ENCODE data around the gene ENTPD7. TPM values are rescaled to one million over a fixed set of nuclear protein-coding genes. Genes with fewer than 3 reads are reported as not detected.

Gene ENTPD7
- total RNA-seq, 1 experiment from 2014 or later, result 17.5 TPM

DNA sequence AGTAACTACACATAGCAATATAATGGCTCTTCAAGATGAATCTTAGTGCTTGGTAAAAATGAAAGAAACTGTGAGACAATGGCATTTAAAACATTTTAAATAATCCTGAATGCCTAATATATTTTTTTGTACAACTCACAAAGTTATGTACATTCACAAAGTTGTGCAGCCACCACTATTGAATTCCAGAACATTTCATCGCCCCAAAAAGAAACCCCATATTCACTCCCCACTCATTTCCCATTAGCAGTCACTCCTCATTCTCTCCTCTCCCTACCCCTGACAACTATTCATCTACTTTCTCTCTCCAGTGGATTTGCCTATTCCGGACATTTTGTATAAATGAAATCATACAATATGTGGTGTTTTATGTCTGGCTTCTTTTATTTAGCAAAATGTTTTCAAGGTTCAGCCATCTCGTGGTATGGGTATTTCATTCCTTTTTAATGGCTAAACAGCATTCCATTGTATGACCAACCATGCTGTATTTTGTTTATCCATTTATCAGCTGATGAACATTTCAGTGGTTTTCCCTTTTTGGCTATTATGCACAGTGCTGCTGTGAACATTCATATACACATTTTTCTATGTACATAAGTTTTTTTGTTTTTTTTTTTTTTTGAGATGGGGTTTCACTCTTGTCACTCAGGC, 34.7 kb downstream of the ENTPD7 start:
- Histone ChIP-seq H3K4me3 (no peak overlapping the region), H3K27ac (no peak overlapping the region), H3K27me3 (no peaks in the 10 kb centered on the region), H3K9me3 (replicated peaks) (no peaks in the 10 kb centered on the region), H3K4me1 (no peaks in the 10 kb centered on the region), H3K36me3 (peaks cover 21% of the 10 kb centered on the region)
- DNase-seq, result no peak

DNA sequence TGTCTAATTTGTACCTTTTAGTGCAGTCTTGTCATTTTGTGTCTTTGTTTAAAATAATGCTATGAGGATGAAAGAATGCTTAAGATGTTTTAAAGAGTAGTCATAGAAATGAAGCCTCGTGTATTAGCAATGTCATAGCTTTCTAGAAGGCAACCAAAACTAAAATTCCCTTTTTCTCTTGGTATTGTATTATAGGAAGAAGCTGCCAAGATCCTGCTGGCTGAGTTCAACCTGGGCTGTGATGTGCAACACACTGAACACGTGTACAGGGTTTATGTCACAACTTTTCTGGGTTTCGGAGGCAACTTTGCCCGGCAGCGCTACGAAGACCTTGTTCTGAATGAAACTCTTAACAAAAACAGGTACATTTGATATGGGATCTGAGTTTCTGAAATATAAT, 36.5 kb downstream of the ENTPD7 start:
- no peaks in the 10 kb centered on the region for H3K9me3 ChIP-seq (replicated peaks)
- H3K4me3 ChIP-seq, result no peak overlapping the region
- no peak for DNase-seq
- no peaks in the 10 kb centered on the region for H3K27me3 ChIP-seq
- H3K36me3 ChIP-seq, result peaks cover 19% of the 10 kb centered on the region
- H3K27ac ChIP-seq, result no peak overlapping the region
- 0 out of 2 replicates have a peak, but pooled peaks cover 7% of the 10 kb centered on the region for H3K4me1 ChIP-seq

DNA sequence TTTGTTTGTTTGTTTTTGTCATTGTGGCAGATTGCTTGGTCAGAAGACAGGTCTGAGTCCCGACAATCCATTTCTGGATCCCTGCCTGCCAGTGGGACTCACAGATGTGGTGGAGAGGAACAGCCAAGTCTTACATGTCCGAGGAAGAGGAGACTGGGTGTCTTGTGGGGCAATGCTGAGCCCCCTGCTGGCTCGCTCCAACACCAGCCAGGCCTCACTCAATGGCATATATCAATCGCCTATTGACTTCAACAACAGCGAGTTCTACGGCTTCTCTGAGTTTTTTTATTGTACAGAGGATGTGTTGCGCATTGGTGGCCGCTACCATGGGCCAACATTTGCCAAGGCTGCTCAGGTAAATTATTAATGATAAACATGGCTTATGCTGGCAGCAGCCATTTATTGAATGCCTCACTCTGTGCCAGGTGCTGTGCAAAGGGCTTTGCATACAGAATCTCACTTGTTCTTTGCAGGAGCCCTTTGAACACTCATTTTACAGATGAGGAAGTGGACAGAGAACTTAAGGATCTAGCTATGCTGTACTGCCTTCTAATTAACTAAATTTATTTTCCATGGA, 39.3 kb downstream of the ENTPD7 start:
- no peaks in the 10 kb centered on the region for H3K9me3 ChIP-seq (replicated peaks)
- H3K4me1 ChIP-seq, result peaks cover 12% of the 10 kb centered on the region; the same call in 1 of the 2 replicates
- no peak overlapping the region for H3K4me3 ChIP-seq
- no peaks in the 10 kb centered on the region for H3K27me3 ChIP-seq
- no peak overlapping the region for H3K27ac ChIP-seq
- peaks cover 18% of the 10 kb centered on the region for H3K36me3 ChIP-seq
- DNase-seq, result no peak

DNA sequence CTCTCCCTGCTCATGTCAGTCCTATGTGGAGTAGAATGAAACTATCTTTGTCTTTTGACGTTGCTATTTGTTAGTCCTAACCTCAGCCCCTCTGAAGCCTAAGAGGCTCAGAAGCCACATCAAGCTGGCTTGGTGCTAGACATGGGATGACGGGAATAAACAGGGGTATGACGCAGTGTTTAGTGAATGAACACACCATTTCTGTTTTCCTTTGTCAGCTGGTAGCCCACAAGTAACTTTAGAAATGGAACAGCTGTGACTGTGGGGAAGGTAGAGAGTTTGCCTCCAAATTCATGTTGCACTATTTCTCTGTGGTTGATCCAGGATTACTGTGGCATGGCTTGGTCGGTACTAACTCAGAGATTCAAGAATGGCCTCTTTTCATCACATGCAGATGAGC, 41.3 kb downstream of the ENTPD7 start:
- Histone ChIP-seq H3K36me3 (peaks cover 20% of the 10 kb centered on the region), H3K4me3 (no peak overlapping the region), H3K9me3 (replicated peaks) (no peaks in the 10 kb centered on the region), H3K27ac (peak overlapping the region; percentile 26), H3K27me3 (no peaks in the 10 kb centered on the region), H3K4me1 (peaks cover 12% of the 10 kb centered on the region; the same call in 1 of the 2 replicates)
- peak; percentile 78 to 94 for DNase-seq

DNA sequence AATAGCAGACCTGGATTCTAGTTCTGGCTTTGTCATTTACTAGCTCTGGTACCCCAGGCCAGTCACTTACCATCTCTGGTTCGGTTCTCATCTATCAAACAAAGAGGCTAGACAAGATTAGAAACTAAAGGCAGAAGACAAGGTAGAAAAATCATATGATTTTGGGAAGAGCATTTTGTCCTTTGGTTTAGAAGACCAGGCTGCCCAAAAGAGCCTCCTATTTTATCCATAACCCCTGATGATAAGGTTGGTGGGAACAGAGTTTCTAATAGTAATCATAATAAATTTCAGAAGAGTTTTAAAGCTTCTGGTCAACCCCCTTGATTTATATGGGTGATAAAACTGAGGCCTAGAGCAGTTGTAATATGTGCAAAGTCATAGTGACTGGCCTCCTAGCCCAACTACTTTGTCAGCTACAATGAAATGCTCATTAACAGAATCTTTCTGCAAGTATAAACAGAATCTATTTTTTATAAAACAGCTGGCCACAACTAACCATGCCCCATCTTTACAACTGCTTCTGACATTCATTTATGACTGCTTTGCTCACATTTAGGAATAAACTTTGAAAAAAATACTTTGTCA, 49.2 kb downstream of the ENTPD7 start:
- H3K36me3 ChIP-seq, result peaks cover 14% of the 10 kb centered on the region
- no peaks in the 10 kb centered on the region for H3K9me3 ChIP-seq (replicated peaks)
- DNase-seq, result no peak
- H3K27me3 ChIP-seq, result no peaks in the 10 kb centered on the region
- no peak overlapping the region for H3K4me3 ChIP-seq
- no peaks in the 10 kb centered on the region for H3K4me1 ChIP-seq
- no peak overlapping the region for H3K27ac ChIP-seq

DNA sequence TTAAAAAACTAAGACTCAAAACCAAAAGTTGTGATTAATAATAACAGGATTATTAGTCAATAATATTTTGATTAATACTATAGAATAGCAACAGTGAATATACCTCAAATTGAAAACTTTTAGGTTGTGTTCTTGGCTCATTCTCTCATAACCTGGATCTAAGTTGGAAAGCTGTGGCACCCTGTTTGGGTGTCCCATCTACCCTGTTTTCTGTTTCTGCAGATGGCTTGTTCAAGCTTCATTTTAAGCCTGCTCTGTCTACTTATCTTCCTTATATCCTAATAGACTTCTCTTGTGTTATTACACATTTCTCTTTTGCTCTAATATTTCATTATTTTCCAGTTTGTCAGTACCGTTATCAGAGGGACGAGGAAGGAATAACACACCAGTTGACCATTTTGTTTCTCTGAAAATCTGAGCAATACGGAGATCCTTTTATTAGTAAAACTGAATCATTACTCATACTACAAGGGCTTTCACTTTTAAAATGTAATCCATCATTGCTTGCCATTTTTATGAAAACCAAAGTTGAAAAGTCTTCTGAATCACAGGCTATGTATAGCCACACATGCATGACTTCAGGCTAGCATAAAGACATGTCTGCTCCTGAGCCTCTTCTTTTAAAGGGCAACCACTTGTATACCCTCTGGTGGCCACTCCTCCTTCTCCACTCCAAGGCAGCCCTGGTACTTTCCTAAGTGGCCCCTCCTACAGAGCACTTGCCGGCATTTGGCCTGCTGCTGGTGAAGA, 50.3 kb downstream of the ENTPD7 start:
- no peak for DNase-seq
- Histone ChIP-seq H3K36me3 (peaks cover 10% of the 10 kb centered on the region), H3K27ac (no peak overlapping the region), H3K27me3 (no peaks in the 10 kb centered on the region), H3K4me1 (no peaks in the 10 kb centered on the region), H3K9me3 (replicated peaks) (no peaks in the 10 kb centered on the region), H3K4me3 (no peak overlapping the region)

DNA sequence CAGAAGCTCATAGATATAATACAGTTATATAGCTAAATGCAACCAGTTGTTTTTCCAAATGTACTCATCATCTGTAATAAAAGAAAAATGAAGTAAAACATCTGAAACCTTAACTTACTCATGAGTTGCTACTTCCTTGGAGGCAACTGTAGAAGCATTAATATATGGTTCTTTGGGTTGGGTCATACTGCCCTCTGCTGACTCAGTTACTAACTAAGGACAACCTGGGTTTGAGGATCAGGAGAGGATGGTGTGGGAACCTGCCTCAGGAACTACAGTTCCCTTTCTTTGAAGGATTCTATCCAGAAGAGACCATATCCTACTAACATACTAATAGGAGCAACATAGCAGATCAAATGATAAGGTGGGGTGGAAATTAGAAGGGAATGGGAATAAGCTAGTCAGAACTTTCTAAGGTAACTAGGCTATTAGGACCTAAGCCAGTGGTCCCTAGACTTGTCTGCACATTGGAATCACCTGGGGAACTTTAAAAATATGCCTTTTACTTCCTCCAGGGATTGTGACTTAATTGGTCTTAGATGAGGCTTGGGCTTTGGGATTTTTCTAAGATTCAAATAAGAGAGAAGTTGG, 51.9 kb downstream of the ENTPD7 start:
- no peak overlapping the region for H3K4me3 ChIP-seq
- H3K4me1 ChIP-seq, result no peaks in the 10 kb centered on the region
- no peaks in the 10 kb centered on the region for H3K27me3 ChIP-seq
- H3K27ac ChIP-seq, result no peak overlapping the region
- peaks cover 12% of the 10 kb centered on the region for H3K36me3 ChIP-seq
- H3K9me3 ChIP-seq (replicated peaks), result no peaks in the 10 kb centered on the region
- DNase-seq, result peak; percentile 26 to 72

DNA sequence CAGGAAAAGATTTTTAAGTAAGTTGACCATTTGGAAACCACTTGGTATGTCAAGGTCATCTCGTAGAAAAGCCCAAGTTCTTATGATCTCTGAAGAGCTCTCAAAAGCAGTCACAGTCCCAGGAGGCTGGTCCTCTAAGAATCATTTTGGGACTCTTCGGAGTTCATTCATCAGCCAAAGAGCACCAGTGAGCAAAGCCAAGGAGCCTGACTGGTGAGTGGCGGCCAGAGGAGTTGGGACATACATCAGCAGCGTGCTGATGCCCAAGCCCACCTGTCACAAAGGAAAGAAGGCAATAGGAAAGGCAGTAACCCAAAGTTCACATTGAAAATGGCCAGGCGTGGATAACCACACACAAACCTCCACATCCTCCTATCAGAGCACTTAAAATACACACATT, 55.1 kb downstream of the ENTPD7 start:
- Histone ChIP-seq H3K36me3 (peaks cover 13% of the 10 kb centered on the region), H3K27me3 (no peaks in the 10 kb centered on the region), H3K9me3 (replicated peaks) (no peaks in the 10 kb centered on the region), H3K27ac (no peak overlapping the region), H3K4me1 (no peaks in the 10 kb centered on the region), H3K4me3 (no peak overlapping the region)
- DNase-seq, result no peak

DNA sequence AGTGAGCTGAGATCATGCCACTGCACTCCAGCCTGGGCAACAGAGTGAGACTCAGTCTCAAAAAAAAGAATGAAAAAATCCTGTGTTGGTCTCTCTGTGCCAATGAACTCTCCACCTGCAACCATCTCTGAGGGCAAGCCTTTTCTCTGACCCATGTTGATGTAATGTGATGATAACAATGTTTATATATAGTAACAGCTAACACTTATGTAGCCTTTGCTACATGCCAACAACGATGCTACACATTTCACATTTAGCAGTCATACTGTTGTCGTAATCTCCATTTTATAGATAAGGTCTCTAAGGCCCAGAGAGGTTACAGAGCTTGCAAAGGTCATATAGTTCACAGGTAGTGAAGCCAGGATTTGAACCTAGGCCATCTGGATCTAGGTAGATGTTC, 61.1 kb downstream of the ENTPD7 start:
- Histone ChIP-seq H3K4me3 (no peak overlapping the region), H3K27ac (no peak overlapping the region), H3K27me3 (no peaks in the 10 kb centered on the region), H3K36me3 (peaks cover 56% of the 10 kb centered on the region), H3K9me3 (replicated peaks) (no peaks in the 10 kb centered on the region), H3K4me1 (no peaks in the 10 kb centered on the region)
- no peak for DNase-seq

DNA sequence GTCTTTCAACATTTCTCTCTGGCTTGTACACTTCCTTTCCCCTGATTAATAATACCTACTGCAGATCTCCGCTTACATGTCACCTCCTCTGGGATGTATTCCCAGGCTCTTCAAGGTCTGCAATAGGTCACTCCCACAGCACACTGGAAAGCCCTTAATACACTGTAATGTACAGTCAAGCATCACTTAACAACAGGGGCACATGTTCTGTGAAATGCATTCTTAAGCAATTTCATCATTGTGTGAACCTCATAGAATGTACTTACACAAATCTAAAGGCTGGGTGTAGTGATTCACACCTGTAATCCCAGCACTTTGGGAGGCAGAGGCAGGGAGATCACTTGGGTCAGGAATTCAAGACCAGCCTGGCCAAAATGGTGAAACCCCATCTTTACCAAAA, 70.7 kb downstream of the ENTPD7 start:
- no peak for DNase-seq
- H3K9me3 ChIP-seq (replicated peaks), result no peaks in the 10 kb centered on the region
- H3K4me3 ChIP-seq, result no peak overlapping the region
- 0 out of 2 replicates have a peak, but pooled peaks cover 4% of the 10 kb centered on the region for H3K4me1 ChIP-seq
- H3K27ac ChIP-seq, result no peak overlapping the region
- H3K27me3 ChIP-seq, result no peaks in the 10 kb centered on the region
- peaks cover 20% of the 10 kb centered on the region for H3K36me3 ChIP-seq

DNA sequence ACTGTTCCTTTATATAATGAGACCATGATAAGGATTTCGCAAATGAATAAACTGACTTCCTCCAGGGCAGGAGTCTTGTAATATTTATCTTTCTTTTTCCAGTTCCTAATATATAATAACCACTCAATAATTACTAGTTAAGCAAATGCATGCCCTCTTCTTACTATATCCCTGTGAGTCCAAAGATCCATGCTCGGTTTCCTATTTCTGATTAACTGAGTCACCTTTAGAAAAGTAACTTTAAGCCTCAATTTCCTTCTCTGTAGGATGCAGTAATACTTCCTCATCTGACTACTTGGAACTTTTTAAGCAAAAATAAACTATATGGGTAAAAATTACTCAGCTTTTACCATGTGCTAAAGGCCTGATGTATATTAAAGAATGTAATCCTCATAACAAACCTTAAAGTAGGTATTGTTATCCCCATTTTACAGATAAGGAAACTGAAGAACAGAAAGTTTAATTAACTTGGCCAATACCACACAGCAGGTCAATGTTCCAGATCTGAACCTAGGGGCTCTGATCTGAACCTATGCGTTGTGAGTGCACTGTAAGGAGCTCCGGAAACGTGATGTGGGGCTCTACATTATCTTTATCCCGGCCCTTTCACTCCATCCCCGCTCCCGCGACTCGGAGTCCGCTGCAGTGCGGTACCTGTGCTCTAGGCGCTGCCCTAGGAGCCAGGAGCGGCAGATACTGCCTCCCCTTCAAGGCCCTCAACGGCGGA, 72.2 kb downstream of the ENTPD7 start:
- DNase-seq, result no peak
- Histone ChIP-seq H3K4me3 (peak overlapping the region; percentile 81), H3K27ac (peak overlapping the region; percentile 64), H3K27me3 (no peaks in the 10 kb centered on the region), H3K9me3 (replicated peaks) (no peaks in the 10 kb centered on the region), H3K4me1 (0 out of 2 replicates have a peak, but pooled peaks cover 4% of the 10 kb centered on the region), H3K36me3 (peaks cover 13% of the 10 kb centered on the region)

DNA sequence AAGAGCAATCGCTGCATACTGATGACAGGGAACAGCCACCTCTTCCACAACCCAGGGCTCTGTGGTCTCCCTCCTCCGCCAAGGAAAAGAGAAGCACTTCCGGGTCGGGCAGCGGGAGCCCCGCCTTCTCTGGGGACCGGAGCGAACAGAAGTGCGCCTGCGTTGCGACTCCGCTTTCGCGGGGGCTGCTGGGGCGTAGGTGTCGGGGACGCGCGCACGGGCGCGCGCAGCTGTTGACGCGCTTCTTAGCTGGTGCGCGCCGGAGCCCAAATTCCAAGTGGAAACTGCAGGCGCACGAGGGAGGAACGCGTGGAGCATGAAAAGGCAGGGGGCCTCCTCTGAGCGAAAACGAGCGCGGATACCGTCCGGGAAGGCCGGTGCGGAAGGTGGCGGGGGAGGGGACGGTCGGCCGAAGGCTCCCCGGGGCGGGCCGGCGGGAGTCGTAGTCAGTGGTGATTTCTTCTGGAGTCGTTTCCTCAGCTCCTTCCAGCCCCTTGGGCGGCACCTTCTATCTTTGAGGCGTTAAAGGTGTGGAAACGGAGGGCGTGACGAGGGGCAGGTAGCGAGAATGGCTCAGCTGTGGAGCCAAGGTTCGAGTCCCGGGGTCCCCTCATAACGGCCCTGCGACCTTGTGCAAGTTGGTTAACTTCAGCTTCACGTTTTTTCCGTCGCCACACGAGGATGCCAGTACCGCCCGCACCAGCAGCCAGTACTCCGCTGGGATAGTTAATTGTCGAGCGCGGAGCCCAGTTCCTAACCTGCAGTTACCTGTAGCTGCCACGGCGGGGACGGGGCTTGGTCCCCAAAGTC, 72.9 kb downstream of the ENTPD7 start, which contains the start of the genes COX15 and CUTC:
COX15 (minus strand) TSS at position 95 of the 810 bp plus-strand sequence; CDS start at position 17, 78 bp downstream.
CUTC (plus strand) TSS at position 202 of the 810 bp plus-strand sequence; CDS start at position 317, 115 bp downstream.
- H3K27me3 ChIP-seq, result no peaks in the 10 kb centered on the region
- H3K36me3 ChIP-seq, result peaks cover 13% of the 10 kb centered on the region
- 0 out of 2 replicates have a peak, but pooled peaks cover 4% of the 10 kb centered on the region for H3K4me1 ChIP-seq
- peak within 1 kb of the TSS; percentile 64 for H3K27ac ChIP-seq
- peak within 1 kb of the TSS; percentile 81 for H3K4me3 ChIP-seq
- H3K9me3 ChIP-seq (replicated peaks), result no peaks in the 10 kb centered on the region
- DNase-seq, result peak; percentile 97 to 98

DNA sequence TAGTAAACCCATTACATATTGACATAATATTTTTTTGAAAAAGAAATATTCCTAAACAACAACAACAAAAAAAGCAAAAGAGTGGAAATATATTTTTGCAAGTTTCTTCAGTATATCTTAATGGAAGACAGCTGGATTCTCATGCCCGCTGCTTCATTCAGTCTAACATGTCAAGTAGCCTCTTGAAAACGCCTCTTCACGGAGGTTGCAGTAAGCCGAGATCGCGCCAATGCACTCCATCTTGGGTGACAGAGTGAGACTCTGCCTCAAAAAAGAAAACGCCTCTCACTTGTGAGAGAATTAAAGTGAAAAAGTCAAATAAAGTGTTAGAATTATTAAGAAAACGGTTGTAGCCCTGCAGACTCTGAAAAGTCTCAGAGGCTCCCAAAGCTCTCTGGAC, 74.1 kb downstream of the ENTPD7 start:
- no peak for DNase-seq
- H3K4me3 ChIP-seq, result no peak overlapping the region
- 0 out of 2 replicates have a peak, but pooled peaks cover 4% of the 10 kb centered on the region for H3K4me1 ChIP-seq
- no peak overlapping the region for H3K27ac ChIP-seq
- H3K36me3 ChIP-seq, result peaks cover 13% of the 10 kb centered on the region; the same call in 1 of the 2 replicates
- H3K27me3 ChIP-seq, result no peaks in the 10 kb centered on the region
- no peaks in the 10 kb centered on the region for H3K9me3 ChIP-seq (replicated peaks)

Measured in SJCRH30 (cell line).